Nephron (organoid): ENCODE measurements around the gene CLN6.
"Not testable (repeated sequence)": the region's sequence is repeated elsewhere in the genome, so short reads cannot be mapped to it uniquely, and the experiment has no call there.

ENCODE experiments used
- H3K27ac Mint-ChIP-seq, 3 experiments: 2 replicates each; pipeline ENCODE4 v1.8.0; 2020; ENCODE audit warnings: mixed read lengths in 3 of 3, mild to moderate bottlenecking in 2 of 3, moderate library complexity in 1 of 3
- H3K27me3 Mint-ChIP-seq: 2 replicates; pipeline ENCODE4 v1.8.0; 2021; ENCODE audit warnings: low read depth, mild to moderate bottlenecking, moderate library complexity, mixed read lengths
- H3K36me3 Mint-ChIP-seq: 2 replicates; pipeline ENCODE4 v1.8.0; 2020; ENCODE audit warnings: low read depth, mixed read lengths
- H3K4me1 Mint-ChIP-seq: 2 replicates; pipeline ENCODE4 v1.8.0; 2020; ENCODE audit warnings: mixed read lengths
- H3K4me3 Mint-ChIP-seq, 3 experiments: 2 replicates each; pipeline ENCODE4 v1.8.0; 2020; ENCODE audit warnings: mild to moderate bottlenecking in 3 of 3, mixed read lengths in 3 of 3, moderate library complexity in 2 of 3
- H3K9me3 Mint-ChIP-seq: 2 replicates; pipeline ENCODE4 v1.8.0; 2020; ENCODE audit warnings: mixed read lengths
- CTCF ChIP-seq, 3 experiments: fragments of 200-600 bp; sonication (generic); IDR thresholded peaks; one replicate each; pipeline ENCODE4 v1.5.0; 2021; ENCODE audit warnings: antibody characterized with exemption in 3 of 3; ENCODE audit not compliant: unreplicated experiment in 3 of 3

CLN6 gene

GRCh38 chr15:68228971-68229385 lies 550 bp downstream of the CLN6 start:
- H3K9me3 Mint-ChIP-seq = no peaks in the 10 kb centered on the region
- TF ChIP-seq CTCF (IDR thresholded peaks at IDR 0.05; ENCODE audit: unreplicated experiment in 3 of 3) = no peak
- H3K27me3 Mint-ChIP-seq = no peaks in the 10 kb centered on the region
- peak overlapping the region; percentile 90 to 91 (median 91) for H3K4me3 Mint-ChIP-seq
- peak overlapping the region in 2 of 3 experiments; percentile 1 to 58 for H3K27ac Mint-ChIP-seq
- peaks cover 5% of the 10 kb centered on the region for H3K36me3 Mint-ChIP-seq
- peaks cover 47% of the 10 kb centered on the region for H3K4me1 Mint-ChIP-seq

GRCh38 chr15:68228143-68228970 lies 1.2 kb downstream of the CLN6 start:
- H3K27me3 Mint-ChIP-seq = no peaks in the 10 kb centered on the region
- H3K4me3 Mint-ChIP-seq = peak overlapping the region; percentile 90 to 91 (median 91)
- H3K4me1 Mint-ChIP-seq = peaks cover 41% of the 10 kb centered on the region
- peaks cover 5% of the 10 kb centered on the region for H3K36me3 Mint-ChIP-seq
- H3K9me3 Mint-ChIP-seq = no peaks in the 10 kb centered on the region
- no peak for TF ChIP-seq CTCF (IDR thresholded peaks at IDR 0.05; ENCODE audit: unreplicated experiment in 3 of 3)
- H3K27ac Mint-ChIP-seq = peak overlapping the region; percentile 1 to 58 (median 30)

GRCh38 chr15:68227643-68228142 lies 1.8 kb downstream of the CLN6 start:
- TF ChIP-seq CTCF (IDR thresholded peaks at IDR 0.05; ENCODE audit: unreplicated experiment in 3 of 3) = no peak
- peaks cover 4% of the 10 kb centered on the region for H3K9me3 Mint-ChIP-seq
- peaks cover 11% of the 10 kb centered on the region for H3K36me3 Mint-ChIP-seq
- no peaks in the 10 kb centered on the region for H3K27me3 Mint-ChIP-seq
- H3K27ac Mint-ChIP-seq = peak overlapping the region; percentile 1 to 58 (median 30)
- peak overlapping the region; percentile 90 to 91 (median 91) for H3K4me3 Mint-ChIP-seq
- peaks cover 37% of the 10 kb centered on the region for H3K4me1 Mint-ChIP-seq

- peak overlapping the region in 1 of 3 experiments; percentile 26 for H3K4me3 Mint-ChIP-seq
- not testable (repeated sequence) for H3K27ac Mint-ChIP-seq, H3K27me3 Mint-ChIP-seq, H3K9me3 Mint-ChIP-seq
- peaks cover 23% of the 10 kb centered on the region for H3K4me1 Mint-ChIP-seq
- H3K36me3 Mint-ChIP-seq = peaks cover 12% of the 10 kb centered on the region
These were observed 4.1 kb downstream of the CLN6 start for GRCh38 chr15:68225442-68225841.

- H3K9me3 Mint-ChIP-seq = peaks cover 7% of the 10 kb centered on the region
- no peaks in the 10 kb centered on the region for H3K27me3 Mint-ChIP-seq
- peaks cover 17% of the 10 kb centered on the region for H3K4me1 Mint-ChIP-seq
- peaks cover 19% of the 10 kb centered on the region for H3K36me3 Mint-ChIP-seq
- H3K27ac Mint-ChIP-seq = no peak overlapping the region
- TF ChIP-seq CTCF (IDR thresholded peaks at IDR 0.05; ENCODE audit: unreplicated experiment in 3 of 3) = no peak
- H3K4me3 Mint-ChIP-seq = no peak overlapping the region
These were observed 4.8 kb downstream of the CLN6 start for GRCh38 chr15:68224546-68225250.

- no peak overlapping the region for H3K27ac Mint-ChIP-seq
- no peak overlapping the region for H3K4me3 Mint-ChIP-seq
- H3K4me1 Mint-ChIP-seq = peaks cover 17% of the 10 kb centered on the region
- no peak for TF ChIP-seq CTCF (IDR thresholded peaks at IDR 0.05; ENCODE audit: unreplicated experiment in 3 of 3)
- peaks cover 7% of the 10 kb centered on the region for H3K9me3 Mint-ChIP-seq
- peaks cover 19% of the 10 kb centered on the region for H3K36me3 Mint-ChIP-seq
- H3K27me3 Mint-ChIP-seq = no peaks in the 10 kb centered on the region
These were observed 5.4 kb downstream of the CLN6 start for GRCh38 chr15:68224108-68224507.
